Keratinocyte (primary cell): ENCODE measurements around the gene CNTNAP5. TPM values are rescaled to one million over a fixed set of nuclear protein-coding genes. Genes with fewer than 3 reads are reported as not detected.

Experiments used
- DNase-seq: peaks from one replicate; pipeline ENCODE4 v3.0.0-alpha.2; 2011; ENCODE audit warnings: low read depth, missing footprints, low spot score
- FAIRE-seq: peaks from 2 replicates; lab custom pipeline; 2011; peaks lifted over from hg19 to GRCh38; lab: Jason Lieb, UNC
- H2AFZ ChIP-seq: 2 replicates; pipeline ENCODE4 v1.6.0; 2012; ENCODE audit warnings: low read length, control low read depth, inconsistent platforms; ENCODE audit not compliant: control insufficient read depth
- H3K27ac ChIP-seq: 2 replicates; pipeline ENCODE4 v1.5.1; 2011; ENCODE audit warnings: low read length; ENCODE audit not compliant: control insufficient read depth, insufficient read depth
- H3K27me3 ChIP-seq: 3 replicates; pipeline ENCODE4 v1.6.0; 2011; ENCODE audit warnings: low read length; ENCODE audit not compliant: control insufficient read depth, insufficient read depth; ENCODE audit errors: extremely low read depth
- H3K36me3 ChIP-seq, 2 experiments: 2 replicates in 1 of 2; 3 replicates in 1 of 2; pipeline ENCODE4 v1.5.1; 2011; ENCODE audit warnings: low read length in 2 of 2, mild to moderate bottlenecking in 1 of 2; ENCODE audit not compliant: control insufficient read depth in 2 of 2, insufficient read depth in 2 of 2; ENCODE audit errors: extremely low read depth in 1 of 2
- H3K4me1 ChIP-seq: 3 replicates; pipeline ENCODE4 v1.5.1; 2011; ENCODE audit warnings: low read length; ENCODE audit not compliant: control insufficient read depth, insufficient read depth; ENCODE audit errors: extremely low read depth
- H3K4me2 ChIP-seq: 3 replicates; pipeline ENCODE4 v1.6.0; 2011; ENCODE audit warnings: low read depth, low read length; ENCODE audit not compliant: control insufficient read depth, insufficient read depth; ENCODE audit errors: extremely low read depth
- H3K4me3 ChIP-seq, 3 experiments: fragments of 200-600 bp in 1 of 3; sonication (generic) in 1 of 3; 2 replicates in 2 of 3; 3 replicates in 1 of 3; pipeline ENCODE4 v1.5.1; 2011 to 2016; ENCODE audit warnings: low read length in 3 of 3, mild to moderate bottlenecking in 3 of 3, control low read depth in 2 of 3, inconsistent platforms in 1 of 3, low read depth in 1 of 3, mixed read lengths in 1 of 3, mixed run types in 1 of 3, moderate library complexity in 1 of 3; ENCODE audit not compliant: control insufficient read depth in 2 of 3, insufficient read depth in 2 of 3; ENCODE audit errors: extremely low read depth in 1 of 3
- H3K79me2 ChIP-seq: 2 replicates; pipeline ENCODE4 v1.6.0; 2012; ENCODE audit warnings: low read length; ENCODE audit not compliant: control insufficient read depth, insufficient read depth
- H3K9ac ChIP-seq: 3 replicates; pipeline ENCODE4 v1.6.0; 2011; ENCODE audit warnings: low read length; ENCODE audit not compliant: control insufficient read depth, insufficient read depth; ENCODE audit errors: extremely low read depth
- H3K9me1 ChIP-seq: 3 replicates; pipeline ENCODE4 v1.6.0; 2011; ENCODE audit warnings: low read length; ENCODE audit not compliant: control insufficient read depth, insufficient read depth; ENCODE audit errors: extremely low read depth
- H3K9me3 ChIP-seq: 2 replicates; pipeline ENCODE4 v1.5.1; 2012; ENCODE audit warnings: low read depth, low read length; ENCODE audit not compliant: control insufficient read depth
- H4K20me1 ChIP-seq: 3 replicates; pipeline ENCODE4 v1.6.0; 2011; ENCODE audit warnings: low read length; ENCODE audit not compliant: control insufficient read depth, insufficient read depth; ENCODE audit errors: extremely low read depth
- CTCF ChIP-seq, 3 experiments: IDR thresholded peaks in 1 of 3; conservative IDR thresholded peaks in 1 of 3; optimal IDR thresholded peaks in 1 of 3; 2 replicates in 2 of 3; 3 replicates in 1 of 3; pipeline versions ENCODE3 to v1.5.1; 2011; ENCODE audit warnings: low read length in 3 of 3, mild to moderate bottlenecking in 3 of 3, moderate library complexity in 2 of 3, control low read depth in 1 of 3, inconsistent platforms in 1 of 3; ENCODE audit not compliant: insufficient read depth in 2 of 3; ENCODE audit errors: extremely low read depth in 1 of 3
- EZH2 ChIP-seq: IDR thresholded peaks from one replicate; pipeline ENCODE4 v1.6.1; 2012; ENCODE audit warnings: inconsistent platforms, mild to moderate bottlenecking, low read length, moderate library complexity
- dilution Hi-C: fragments of 300-500 bp; cut with MboI; formaldehyde crosslinking; loops from one replicate; pipeline ENCODE4 v1.7.0; 2020; ENCODE audit warnings: low sequenced_read_pairs; ENCODE audit not compliant: extremely low pct_ligation_motif_present
- polyA plus RNA-seq, 5 experiments: library from polyadenylated mRNA; depleted of rRNA in 3 of 5; stranded (reverse) in 3 of 5; stranded (forward) in 1 of 5; unstranded in 1 of 5; fragments of >200 nt; gene quantifications; 1 replicate in 1 of 5; 2 replicates in 3 of 5; 3 replicates in 1 of 5; pipeline versions ENCODE4 v1.2.1 to v1.2.3, GENCODE V29; 2011 to 2012; ENCODE audit warnings: missing spikeins in 2 of 5, low read depth in 1 of 5, low replicate concordance in 1 of 5

The CNTNAP5 gene
- polyA plus RNA-seq, 1 donor (not counting 4 experiments of a cell fraction or from before 2014, with no cell fraction given): not detected

GRCh38 chr2:124886216-124886615 lies 861.1 kb downstream of the CNTNAP5 start:
- H3K79me2 ChIP-seq: no peaks in the 10 kb centered on the region
- no peaks in the 10 kb centered on the region for H3K4me1 ChIP-seq
- FAIRE-seq: no peak
- no peaks in the 10 kb centered on the region for H4K20me1 ChIP-seq
- TF ChIP-seq CTCF (optimal IDR thresholded peaks at IDR 0.05 in 1 of 3, IDR thresholded peaks at IDR 0.05 in 1 of 3, conservative IDR thresholded peaks at IDR 0.05 in 1 of 3; ENCODE audit: extremely low read depth in 1 of 3, insufficient read depth in 2 of 3, low read length in 3 of 3): no peak
- no peak for TF ChIP-seq EZH2
- dilution Hi-C loops: no loop called here
- no peak overlapping the region for H3K4me3 ChIP-seq
- H3K4me2 ChIP-seq: no peak overlapping the region
- no peaks in the 10 kb centered on the region for H3K27me3 ChIP-seq
- no peak overlapping the region for H2AFZ ChIP-seq
- no peaks in the 10 kb centered on the region for H3K9me1 ChIP-seq
- no peaks in the 10 kb centered on the region for H3K36me3 ChIP-seq
- H3K9ac ChIP-seq: no peak overlapping the region
- no peak overlapping the region for H3K27ac ChIP-seq
- DNase-seq: no peak
- H3K9me3 ChIP-seq: no peaks in the 10 kb centered on the region

GRCh38 chr2:124887466-124887865 lies 862.4 kb downstream of the CNTNAP5 start:
- no peak overlapping the region for H3K27ac ChIP-seq
- TF ChIP-seq CTCF (optimal IDR thresholded peaks at IDR 0.05 in 1 of 3, IDR thresholded peaks at IDR 0.05 in 1 of 3, conservative IDR thresholded peaks at IDR 0.05 in 1 of 3; ENCODE audit: extremely low read depth in 1 of 3, insufficient read depth in 2 of 3, low read length in 3 of 3): no peak
- TF ChIP-seq EZH2: no peak
- FAIRE-seq: no peak
- H3K9ac ChIP-seq: no peak overlapping the region
- H3K4me3 ChIP-seq: no peak overlapping the region
- H3K9me1 ChIP-seq: no peaks in the 10 kb centered on the region
- no peaks in the 10 kb centered on the region for H3K9me3 ChIP-seq
- no peaks in the 10 kb centered on the region for H3K79me2 ChIP-seq
- no peaks in the 10 kb centered on the region for H3K4me1 ChIP-seq
- dilution Hi-C loops: no loop called here
- no peak for DNase-seq
- H4K20me1 ChIP-seq: no peaks in the 10 kb centered on the region
- no peak overlapping the region for H2AFZ ChIP-seq
- H3K27me3 ChIP-seq: no peaks in the 10 kb centered on the region
- no peaks in the 10 kb centered on the region for H3K36me3 ChIP-seq
- no peak overlapping the region for H3K4me2 ChIP-seq
